GM21381 (cell line): ENCODE measurements around the gene ARHGAP42.

ENCODE experiments used
- ATAC-seq: cut with Tn5 transposase; IDR thresholded peaks from one replicate; pipeline ENCODE4 v1.9.1; 2021; ENCODE audit warnings: mild to moderate bottlenecking, moderate library complexity; ENCODE audit not compliant: unreplicated experiment

The ARHGAP42 gene

GRCh38 chr11:100791103-100791502, 104.0 kb downstream of the ARHGAP42 start:
- ATAC-seq = no peak

GRCh38 chr11:100791860-100792259, 104.8 kb downstream of the ARHGAP42 start:
- no peak for ATAC-seq

GRCh38 chr11:100793525-100793924, 106.4 kb downstream of the ARHGAP42 start:
- ATAC-seq = no peak

GRCh38 chr11:100794446-100794845, 107.4 kb downstream of the ARHGAP42 start:
- no peak for ATAC-seq

GRCh38 chr11:100799445-100799844, 112.4 kb downstream of the ARHGAP42 start:
- ATAC-seq = no peak

GRCh38 chr11:100800202-100800601, 113.1 kb downstream of the ARHGAP42 start:
- ATAC-seq = no peak

- ATAC-seq = no peak
Observed at GRCh38 chr11:100801225-100801999, 114.3 kb downstream of the ARHGAP42 start.

GRCh38 chr11:100805506-100806199, 118.6 kb downstream of the ARHGAP42 start:
- no peak for ATAC-seq

GRCh38 chr11:100806296-100806695, 119.2 kb downstream of the ARHGAP42 start:
- ATAC-seq = no peak

GRCh38 chr11:100808904-100809491, 121.9 kb downstream of the ARHGAP42 start:
- ATAC-seq = no peak

GRCh38 chr11:100810146-100810545, 123.1 kb downstream of the ARHGAP42 start:
- peak; percentile 53 for ATAC-seq

- ATAC-seq = no peak
Observed at GRCh38 chr11:100810666-100811065, 123.6 kb downstream of the ARHGAP42 start.

GRCh38 chr11:100812517-100812916, 125.4 kb downstream of the ARHGAP42 start:
- no peak for ATAC-seq

- ATAC-seq = no peak
Observed at GRCh38 chr11:100815787-100816330, 128.8 kb downstream of the ARHGAP42 start.

- no peak for ATAC-seq
Observed at GRCh38 chr11:100816823-100817222, 129.7 kb downstream of the ARHGAP42 start.

- no peak for ATAC-seq
Observed at GRCh38 chr11:100817620-100818019, 130.5 kb downstream of the ARHGAP42 start.

- ATAC-seq = no peak
Observed at GRCh38 chr11:100820621-100821020, 133.5 kb downstream of the ARHGAP42 start.

GRCh38 chr11:100821198-100821597, 134.1 kb downstream of the ARHGAP42 start:
- no peak for ATAC-seq

GRCh38 chr11:100823360-100823759, 136.3 kb downstream of the ARHGAP42 start:
- ATAC-seq = no peak

- ATAC-seq = no peak
Observed at GRCh38 chr11:100824041-100824809, 137.1 kb downstream of the ARHGAP42 start.

GRCh38 chr11:100825626-100826025, 138.5 kb downstream of the ARHGAP42 start:
- ATAC-seq = no peak
